ENCODE data around the gene ZMYND8. TPM values are rescaled to one million over a fixed set of nuclear protein-coding genes. Genes with fewer than 3 reads are reported as not detected.

The ZMYND8 gene
- total RNA-seq, 2 experiments from 2014 or later = 33.0 to 34.3 TPM

GRCh38 chr20:47295921-47296426 is 60.5 kb downstream of the ZMYND8 start:
- no peak overlapping the region for H3K27ac ChIP-seq (ENCODE audit: low read depth in 1 of 2, low read length in 2 of 2)
- intact Hi-C loops (cut with DNase I, micrococcal nuclease) = no loop called here
- H3K36me3 Mint-ChIP-seq (ENCODE audit: low read depth) = peaks cover 86% of the 10 kb centered on the region
- TF ChIP-seq CTCF (IDR thresholded peaks at IDR 0.05) = no peak
- no peak for DNase-seq
- CTCF ChIA-PET = interaction anchor here (1.3 kb wide), 1 partner anchor 89 kb away, joined by 3 read pairs; no protein-coding TSS in a partner anchor
- H3K36me3 ChIP-seq (ENCODE audit: insufficient read depth, low read length) = peaks cover 81% of the 10 kb centered on the region
- H3K27me3 Mint-ChIP-seq = no peaks in the 10 kb centered on the region
- no peak overlapping the region for H3K4me3 ChIP-seq (ENCODE audit: low read length)
- no peaks in the 10 kb centered on the region for H3K4me1 ChIP-seq (ENCODE audit: insufficient read depth, low read length)
- no peak for ATAC-seq (ENCODE audit: poor library complexity)
- no peak overlapping the region for H3K4me3 Mint-ChIP-seq
- H3K27ac Mint-ChIP-seq = no peak overlapping the region
- H3K9me3 Mint-ChIP-seq = no peaks in the 10 kb centered on the region
- peaks cover 7% of the 10 kb centered on the region for H3K4me1 Mint-ChIP-seq (ENCODE audit: low read depth)
- POLR2A ChIA-PET = no interaction called here
- no peaks in the 10 kb centered on the region for H3K9me3 ChIP-seq (ENCODE audit: control insufficient read depth in 1 of 2, insufficient read depth in 1 of 2, low read length in 2 of 2)
- H3K27me3 ChIP-seq (ENCODE audit: control insufficient read depth in 1 of 2, insufficient read depth in 2 of 2, low read length in 2 of 2) = no peaks in the 10 kb centered on the region

DNA sequence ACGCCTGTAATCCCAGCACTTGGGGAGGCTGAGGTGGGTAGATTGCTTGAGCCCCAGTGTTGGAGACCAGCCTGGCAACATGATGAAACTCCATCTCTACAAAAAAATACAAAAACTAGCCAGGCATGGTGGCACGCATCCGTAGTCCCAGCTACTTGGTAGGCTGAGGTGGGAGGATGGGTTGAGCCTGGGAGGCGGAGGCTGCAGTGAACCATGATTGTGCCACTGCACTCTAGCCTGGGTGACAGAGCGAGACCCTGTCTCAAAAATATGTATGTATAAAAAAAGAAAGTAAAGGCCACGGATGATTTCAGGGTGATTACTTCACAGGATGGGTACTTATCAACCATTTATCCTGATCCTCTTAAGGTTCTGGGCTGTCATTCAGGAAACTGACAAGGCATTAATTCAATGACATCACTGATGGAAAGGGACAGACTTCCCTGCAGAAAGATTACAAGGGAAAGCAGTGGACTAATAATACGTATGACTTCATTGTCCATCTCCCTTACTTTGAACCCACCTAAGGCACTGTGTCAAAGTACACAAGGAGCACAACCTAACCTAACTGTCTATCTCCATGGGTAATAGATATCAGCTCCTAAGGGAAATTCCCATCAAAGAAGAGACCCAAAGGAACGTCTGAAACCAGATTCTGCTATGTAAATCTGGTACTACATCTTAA is 61.2 kb downstream of the ZMYND8 start:
- Histone ChIP-seq H3K4me1 (ENCODE audit: insufficient read depth, low read length) (no peaks in the 10 kb centered on the region), H3K27me3 (ENCODE audit: control insufficient read depth in 1 of 2, insufficient read depth in 2 of 2, low read length in 2 of 2) (no peaks in the 10 kb centered on the region), H3K36me3 (ENCODE audit: insufficient read depth, low read length) (peaks cover 86% of the 10 kb centered on the region), H3K27ac (ENCODE audit: low read depth in 1 of 2, low read length in 2 of 2) (no peak overlapping the region), H3K9me3 (ENCODE audit: control insufficient read depth in 1 of 2, insufficient read depth in 1 of 2, low read length in 2 of 2) (no peaks in the 10 kb centered on the region), H3K4me3 (ENCODE audit: low read length) (no peak overlapping the region)
- Mint-ChIP-seq H3K36me3 (ENCODE audit: low read depth) (peaks cover 87% of the 10 kb centered on the region), H3K9me3 (no peaks in the 10 kb centered on the region), H3K27ac (peak overlapping the region; percentile 34), H3K4me1 (ENCODE audit: low read depth) (peaks cover 5% of the 10 kb centered on the region), H3K4me3 (no peak overlapping the region), H3K27me3 (no peaks in the 10 kb centered on the region)
- no peak for TF ChIP-seq CTCF (IDR thresholded peaks at IDR 0.05)
- ChIA-PET CTCF (interaction anchor here (1.3 kb wide), 1 partner anchor 89 kb away, joined by 3 read pairs; no protein-coding TSS in a partner anchor), POLR2A (no interaction called here)
- ATAC-seq (ENCODE audit: poor library complexity) = no peak
- intact Hi-C loops (cut with DNase I, micrococcal nuclease) = no loop called here
- DNase-seq = no peak

- Histone ChIP-seq H3K27me3 (ENCODE audit: control insufficient read depth in 1 of 2, insufficient read depth in 2 of 2, low read length in 2 of 2) (no peaks in the 10 kb centered on the region), H3K9me3 (ENCODE audit: control insufficient read depth in 1 of 2, insufficient read depth in 1 of 2, low read length in 2 of 2) (no peaks in the 10 kb centered on the region), H3K4me1 (ENCODE audit: insufficient read depth, low read length) (no peaks in the 10 kb centered on the region), H3K36me3 (ENCODE audit: insufficient read depth, low read length) (peaks cover 92% of the 10 kb centered on the region), H3K27ac (ENCODE audit: low read depth in 1 of 2, low read length in 2 of 2) (no peak overlapping the region), H3K4me3 (ENCODE audit: low read length) (no peak overlapping the region)
- ChIA-PET POLR2A (no interaction called here), CTCF (no interaction called here)
- TF ChIP-seq CTCF (IDR thresholded peaks at IDR 0.05) = no peak
- H3K27ac Mint-ChIP-seq = no peak overlapping the region
- DNase-seq = no peak
- no peaks in the 10 kb centered on the region for H3K27me3 Mint-ChIP-seq
- ATAC-seq (ENCODE audit: poor library complexity) = no peak
- H3K4me1 Mint-ChIP-seq (ENCODE audit: low read depth) = no peaks in the 10 kb centered on the region
- no peaks in the 10 kb centered on the region for H3K9me3 Mint-ChIP-seq
- peaks cover 93% of the 10 kb centered on the region for H3K36me3 Mint-ChIP-seq (ENCODE audit: low read depth)
- intact Hi-C loops (cut with DNase I, micrococcal nuclease) = no loop called here
- H3K4me3 Mint-ChIP-seq = no peak overlapping the region
Observed at GRCh38 chr20:47293631-47294030, 62.9 kb downstream of the ZMYND8 start.
